ENCODE data around the gene FCHSD1.

The FCHSD1 gene

GRCh38 chr5:141640698-141641097 is 10.5 kb downstream of the FCHSD1 start:
- no peak for DNase-seq

- no peak for DNase-seq
These were observed 11.2 kb downstream of the FCHSD1 start for GRCh38 chr5:141640051-141640415.

DNA sequence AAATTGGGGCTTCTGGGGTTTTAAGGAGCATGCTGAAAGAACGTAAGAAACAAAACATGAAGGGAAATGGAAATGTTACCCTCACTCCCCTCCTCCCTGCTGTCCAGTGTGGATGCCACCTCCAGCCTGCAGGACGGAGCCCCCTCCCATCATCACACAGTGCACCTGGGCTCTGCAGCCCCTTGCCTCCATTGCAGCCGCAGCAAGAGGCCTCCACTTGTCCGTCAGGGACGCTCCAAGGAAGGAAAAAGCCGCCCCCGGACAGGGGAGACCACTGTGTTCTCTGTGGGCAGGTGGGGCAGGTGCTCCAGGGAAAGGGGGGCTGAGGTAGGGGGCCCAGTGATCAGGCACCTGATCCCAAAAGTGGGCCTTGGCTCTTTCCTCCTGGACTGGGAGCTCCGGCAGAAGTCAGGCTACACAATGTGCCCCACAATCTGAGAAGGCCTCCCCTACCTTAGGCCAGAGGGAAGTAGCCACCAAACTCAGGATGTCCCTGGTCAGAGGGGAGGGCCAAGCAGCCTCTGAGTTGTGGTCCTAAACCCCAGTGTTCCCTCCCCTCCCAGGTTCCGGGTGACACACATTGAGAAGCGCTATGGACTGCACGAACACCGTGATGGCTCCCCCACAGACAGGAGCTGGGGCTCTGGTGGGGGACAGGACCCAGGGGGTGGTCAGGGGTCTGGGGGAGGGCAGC is 11.7 kb downstream of the FCHSD1 start:
- no peak for DNase-seq

GRCh38 chr5:141638771-141639170 is 12.4 kb downstream of the FCHSD1 start:
- DNase-seq: no peak

DNA sequence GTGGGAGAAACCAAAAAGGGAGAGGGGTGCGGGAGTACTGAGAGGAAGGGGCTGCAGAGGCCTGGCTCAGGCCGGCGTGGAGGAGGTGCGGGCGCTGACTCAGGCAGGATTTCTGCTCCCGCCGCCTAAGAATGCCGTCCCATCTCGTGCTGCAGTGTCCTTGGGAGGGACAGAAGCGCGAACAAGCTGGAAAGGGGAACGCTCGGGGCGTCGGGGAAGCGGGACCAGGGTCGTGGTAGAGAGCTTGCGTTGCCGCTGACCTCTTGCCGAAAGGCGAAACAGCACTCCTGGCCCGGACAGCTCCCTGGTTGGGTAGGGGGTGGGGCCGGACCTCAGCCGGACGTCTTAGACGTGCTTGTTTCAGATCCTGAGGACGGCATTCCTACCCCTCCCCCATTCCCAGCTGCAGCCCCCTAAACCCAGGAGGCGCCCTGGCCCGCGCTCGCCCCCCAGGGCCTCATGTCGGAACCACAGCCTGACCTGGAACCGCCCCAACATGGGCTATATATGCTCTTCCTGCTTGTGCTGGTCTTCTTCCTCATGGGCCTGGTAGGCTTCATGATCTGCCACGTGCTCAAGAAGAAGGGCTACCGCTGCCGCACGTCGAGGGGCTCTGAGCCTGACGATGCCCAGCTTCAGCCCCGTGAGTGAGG is 13.3 kb downstream of the FCHSD1 start:
- no peak for DNase-seq

DNA sequence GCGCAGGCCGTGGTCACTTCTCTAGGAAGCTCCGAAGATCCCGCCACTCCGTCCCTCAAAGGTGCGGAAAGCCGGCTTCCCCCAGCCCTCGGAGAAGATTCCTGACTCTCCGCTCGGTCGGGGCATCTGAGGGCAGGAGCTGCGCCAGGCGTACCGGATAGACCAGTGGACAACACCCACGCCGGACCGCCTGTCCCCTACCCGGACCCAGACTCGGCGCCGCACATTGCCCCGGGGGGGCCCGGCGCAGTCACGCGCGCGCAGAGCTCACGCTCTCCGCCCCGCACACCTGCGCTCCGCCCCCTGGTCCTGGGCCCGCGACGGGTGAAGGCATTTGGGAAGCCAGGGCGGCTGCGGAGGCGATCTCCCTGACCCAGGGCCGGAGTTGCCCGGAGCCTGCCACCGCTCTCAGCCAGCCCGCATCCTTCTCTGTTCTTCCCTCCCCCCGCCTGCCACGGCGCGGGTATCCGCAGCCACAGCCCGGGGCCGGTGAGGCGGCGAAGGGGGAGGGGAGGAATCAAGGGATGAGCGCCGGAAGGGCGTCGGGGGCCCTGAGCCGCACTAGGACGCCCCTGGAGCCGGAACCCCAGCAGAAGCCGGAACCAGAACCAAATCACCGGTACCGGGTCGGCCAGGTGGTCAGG is 14.0 kb downstream of the FCHSD1 start:
- no peak for DNase-seq

DNA sequence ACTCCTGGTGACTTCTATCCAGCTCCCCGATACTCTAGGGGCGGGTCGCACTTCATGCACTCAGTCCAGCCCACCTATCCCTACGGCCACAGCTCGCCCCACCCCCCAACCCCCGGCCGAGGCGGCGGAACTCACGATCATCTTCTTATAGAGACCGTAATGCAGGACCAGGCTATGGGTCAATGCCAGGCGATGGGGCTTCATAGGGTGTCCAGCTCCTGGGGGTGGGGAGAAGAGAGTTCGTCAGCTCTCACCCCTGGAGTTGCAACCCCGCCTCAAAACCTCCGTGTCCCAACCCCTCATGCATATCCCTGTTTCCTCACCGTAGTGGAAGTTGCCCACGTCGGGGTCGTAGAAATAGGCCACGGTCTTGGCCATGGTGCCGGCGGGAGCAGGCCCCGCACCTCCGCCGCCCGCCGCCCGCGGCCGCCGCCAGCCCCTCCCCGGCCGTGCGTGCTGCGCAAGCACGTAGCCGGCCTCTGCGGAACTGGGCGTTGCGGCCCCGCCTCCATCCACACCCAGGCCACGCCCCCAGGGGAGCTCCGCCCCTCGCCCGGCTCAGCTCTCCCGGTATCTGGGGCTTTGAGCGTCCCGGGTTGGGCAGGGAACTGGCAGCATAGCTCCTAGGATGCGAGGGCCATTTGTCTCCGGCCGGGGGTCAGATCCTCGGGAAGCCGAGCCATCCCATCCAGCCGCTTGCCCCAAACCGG is 14.7 kb downstream of the FCHSD1 start, which contains the start of the genes HDAC3 and RELL2:
Gene HDAC3 (minus strand): TSS at position 437 of the 710 bp plus-strand sequence. CDS start 59 bp downstream, at position 378.
Gene RELL2 (plus strand): TSS at position 585 of the 710 bp plus-strand sequence. CDS start 1,229 bp downstream, outside the sequence.
- peak; percentile 47 for DNase-seq

DNA sequence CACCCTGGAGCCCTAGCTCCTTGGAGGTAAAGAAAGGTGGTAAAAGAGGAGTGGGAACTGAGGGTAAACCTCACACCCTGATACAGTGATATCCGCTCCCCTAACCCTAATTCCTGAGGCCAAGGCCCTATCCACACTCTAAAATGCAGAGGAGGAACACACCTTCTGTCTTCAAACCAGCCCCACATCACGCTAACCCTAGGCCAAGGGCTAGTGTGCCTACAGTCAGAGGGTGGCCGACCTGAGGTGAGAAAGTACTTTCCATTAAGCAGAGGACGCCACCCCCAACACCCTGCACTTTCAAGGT is 15.2 kb downstream of the FCHSD1 start:
- no peak for DNase-seq

- no peak for DNase-seq
These were observed 15.6 kb downstream of the FCHSD1 start for GRCh38 chr5:141635646-141636045.

DNA sequence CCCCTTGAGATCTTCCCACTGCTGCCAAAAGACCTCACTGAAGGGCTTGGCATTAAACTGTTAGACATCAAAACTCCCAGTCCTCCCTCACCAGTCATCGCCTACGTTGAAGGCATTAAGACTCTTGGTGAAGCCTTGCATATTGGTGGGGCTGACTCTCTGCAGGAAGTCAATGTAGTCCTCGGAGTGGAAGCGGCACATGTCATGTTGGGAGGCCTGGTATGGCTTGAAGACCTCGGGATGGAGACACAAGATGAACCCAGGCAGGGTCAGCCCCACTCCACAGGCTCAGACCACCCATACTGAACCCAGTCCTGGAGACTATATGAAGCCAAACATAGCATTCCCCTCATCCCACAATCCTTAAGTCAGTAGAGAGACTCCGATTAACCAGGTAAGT is 16.5 kb downstream of the FCHSD1 start:
- no peak for DNase-seq

DNA sequence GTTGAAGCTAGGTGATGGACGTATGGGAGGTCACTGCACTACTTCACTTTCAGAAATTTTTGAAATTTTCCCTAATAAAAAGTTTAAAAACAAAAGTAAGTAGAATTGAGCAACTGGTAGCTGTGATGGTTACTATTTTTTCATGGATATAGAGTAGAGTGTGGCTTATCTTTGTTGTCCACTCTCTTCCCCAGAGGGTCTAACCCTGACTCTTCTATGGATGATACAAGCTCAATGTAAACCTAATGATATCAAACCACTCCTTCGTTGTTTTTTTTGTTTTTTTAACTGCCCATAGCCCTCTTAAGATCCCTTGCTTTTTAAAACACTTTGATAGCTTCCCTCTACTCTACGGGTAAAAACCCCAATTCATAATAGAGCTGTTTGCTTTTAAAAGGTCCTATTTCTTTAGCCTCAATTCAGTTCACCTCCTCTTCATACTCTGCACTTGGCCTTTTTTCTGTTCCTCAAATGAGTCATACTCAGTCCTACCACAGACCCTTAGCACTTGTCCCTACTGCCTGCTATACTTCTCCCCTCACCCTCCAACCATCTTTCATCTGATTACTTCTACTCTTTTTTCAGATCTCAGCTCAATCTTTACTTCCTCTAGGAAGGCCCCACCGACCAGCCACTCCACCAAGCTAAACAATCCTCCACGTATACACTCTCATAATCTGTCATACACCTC is 17.2 kb downstream of the FCHSD1 start:
- DNase-seq: no peak

- no peak for DNase-seq
These were observed 18.6 kb downstream of the FCHSD1 start for GRCh38 chr5:141632650-141633049.

DNA sequence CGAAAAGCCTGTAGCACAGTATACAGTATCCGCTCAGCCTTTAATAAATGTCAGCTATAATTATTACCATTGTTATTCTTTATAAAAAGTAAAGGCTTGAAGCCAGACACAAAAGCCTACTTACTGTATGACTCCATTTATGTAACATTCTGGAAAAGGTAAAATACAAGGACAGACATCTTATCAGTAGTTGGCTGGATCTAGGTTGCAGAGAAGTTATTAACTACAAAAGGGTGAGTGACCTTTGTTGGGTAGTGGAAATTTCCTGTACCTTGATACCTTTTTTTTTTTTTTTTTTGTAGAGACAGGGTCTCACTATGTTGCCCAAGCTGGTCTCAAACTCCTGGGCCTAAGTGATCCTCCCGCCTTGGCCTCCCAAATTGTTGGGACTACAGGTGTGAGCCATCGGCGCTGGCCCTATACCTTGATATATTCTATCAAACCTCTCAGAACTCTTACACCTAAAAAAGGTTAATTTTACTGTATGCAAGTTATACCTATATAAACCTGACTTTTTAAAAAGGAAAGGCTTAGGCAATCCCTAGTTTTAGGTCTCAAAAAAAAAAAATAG is 20.6 kb downstream of the FCHSD1 start:
- no peak for DNase-seq

- DNase-seq: no peak
These were observed 22.9 kb downstream of the FCHSD1 start for GRCh38 chr5:141628175-141628788.

- DNase-seq: no peak
These were observed 27.6 kb downstream of the FCHSD1 start for GRCh38 chr5:141623611-141624010.

- no peak for DNase-seq
These were observed 28.0 kb downstream of the FCHSD1 start for GRCh38 chr5:141623186-141623585.

- peak; percentile 80 for DNase-seq
These were observed 32.2 kb downstream of the FCHSD1 start, which contains the start of gene DIAPH1 for GRCh38 chr5:141618804-141619554. Gene DIAPH1 (minus strand): TSS chr5:141619000. CDS start chr5:141618914, 86 bp downstream.

- no peak for DNase-seq
These were observed 33.0 kb downstream of the FCHSD1 start for GRCh38 chr5:141618030-141618803.

GRCh38 chr5:141617682-141618029 is 33.6 kb downstream of the FCHSD1 start:
- DNase-seq: no peak

GRCh38 chr5:141617128-141617527 is 34.1 kb downstream of the FCHSD1 start:
- no peak for DNase-seq

All from NCI-H1694 (cell line).